T-cell (primary cell): Measurements from ENCODE around the gene ATP2C2. TPM values are rescaled to one million over a fixed set of nuclear protein-coding genes. Genes with fewer than 3 reads are reported as not detected.

Experiments
- ATAC-seq, 4 experiments: fragments of 200-7000 bp in 3 of 4; fragments of 150-1000 bp in 1 of 4; cut with Tn5 transposase; replicated peaks in 1 of 4; 1 replicate in 3 of 4; 2 replicates in 1 of 4; pipeline ENCODE4 v1.10.0; 2021; ENCODE audit warnings: moderate library complexity in 3 of 4, mild to moderate bottlenecking in 2 of 4, moderate number of reproducible peaks in 1 of 4
- CTCF ChIA-PET, 2 donors: fragments of 300-600 bp; sonication (Branson Sonifier 250); formaldehyde crosslinking; loops; one replicate each; lab custom pipeline; 2022; ENCODE audit warnings: antibody characterized with exemption in 2 of 2; lab: Charles Lee
- POLR2A ChIA-PET, 2 donors: fragments of 300-600 bp; sonication (Branson Sonifier 250); formaldehyde crosslinking; loops; one replicate each; lab custom pipeline; 2022; ENCODE audit warnings: antibody characterized with exemption in 2 of 2; lab: Charles Lee
- DNase-seq, 35 experiments: peaks; one replicate each; pipeline versions ENCODE4 v3.0.0 to v3.0.0-alpha.2; 2013 to 2023
- H3K27ac ChIP-seq: one replicate; pipeline ENCODE4 v1.5.1; 2013; ENCODE audit warnings: low read length
- H3K27me3 ChIP-seq, 2 experiments: replicated peaks in 1 of 2; 1 replicate in 1 of 2; 2 replicates in 1 of 2; pipeline versions ENCODE4 v1.6.1 to v1.7.0; 2013; ENCODE audit warnings: low read length in 1 of 2, mixed read lengths in 1 of 2; ENCODE audit not compliant: control insufficient read depth in 2 of 2, insufficient read depth in 2 of 2; ENCODE audit errors: extremely low read depth in 1 of 2
- H3K36me3 ChIP-seq, 2 donors: 1 replicate in 1 of 2; 2 replicates in 1 of 2; pipeline versions ENCODE4 v1.6.1 to v1.7.0; 2013; ENCODE audit warnings: low read length in 1 of 2; ENCODE audit not compliant: control insufficient read depth in 2 of 2, insufficient read depth in 1 of 2; ENCODE audit errors: extremely low read depth in 1 of 2
- H3K4me1 ChIP-seq, 2 experiments: 1 replicate in 1 of 2; 2 replicates in 1 of 2; pipeline versions ENCODE4 v1.6.1 to v1.7.0; 2013; ENCODE audit warnings: low read length in 2 of 2, mixed read lengths in 1 of 2; ENCODE audit not compliant: insufficient read depth in 2 of 2, control insufficient read depth in 1 of 2; ENCODE audit errors: extremely low read depth in 1 of 2
- H3K4me3 ChIP-seq, 2 donors: 1 replicate in 1 of 2; 2 replicates in 1 of 2; pipeline versions ENCODE4 v1.5.1 to v1.7.0; 2013; ENCODE audit warnings: mild to moderate bottlenecking in 2 of 2, low read length in 1 of 2, moderate library complexity in 1 of 2; ENCODE audit not compliant: control insufficient read depth in 1 of 2; ENCODE audit errors: extremely low read depth in 1 of 2
- H3K9me3 ChIP-seq: 2 replicates; pipeline ENCODE4 v1.7.0; 2013
- H3K27ac Mint-ChIP-seq, 2 donors: one replicate each; pipeline ENCODE4 v1.8.0; 2020 to 2021; ENCODE audit warnings: mild to moderate bottlenecking in 2 of 2, mixed read lengths in 2 of 2
- H3K27me3 Mint-ChIP-seq, 2 donors: one replicate each; pipeline ENCODE4 v1.8.0; 2021 to 2022; ENCODE audit warnings: mixed read lengths in 2 of 2
- H3K36me3 Mint-ChIP-seq: one replicate; pipeline ENCODE4 v1.8.0; 2021; ENCODE audit warnings: mixed read lengths
- H3K4me1 Mint-ChIP-seq, 3 donors: one replicate each; pipeline ENCODE4 v1.8.0; 2020 to 2022; ENCODE audit warnings: mixed read lengths in 3 of 3, mild to moderate bottlenecking in 1 of 3
- H3K4me3 Mint-ChIP-seq, 3 donors: one replicate each; pipeline ENCODE4 v1.8.0; 2020 to 2022; ENCODE audit warnings: mild to moderate bottlenecking in 3 of 3, mixed read lengths in 3 of 3, moderate library complexity in 3 of 3
- H3K9me3 Mint-ChIP-seq, 3 donors: one replicate each; pipeline ENCODE4 v1.8.0; 2020 to 2022; ENCODE audit warnings: mixed read lengths in 3 of 3
- WGBS: methylation state at CpG from one replicate; pipeline ENCODE4 v1.1.5; 2013; ENCODE audit warnings: missing lambda C conversion rate; ENCODE audit not compliant: insufficient coverage; 5-methylcytosine and 5-hydroxymethylcytosine counted together
- total RNA-seq, 35 experiments: library from RNA in 6 of 35; stranded (reverse) in 6 of 35; fragments of 120-200 nt in 1 of 35; gene quantifications; one replicate each; pipeline versions ENCODE4 v1.2.1 to v1.2.4 and lab custom pipeline; 2013 to 2026

ATP2C2 gene
- total RNA-seq, 5 donors from 2014 or later (not counting 1 experiment from before 2014, with no cell fraction given): not detected

GRCh38 chr16:84465154-84465553 lies 96.8 kb downstream of the ATP2C2 start:
- DNase-seq (no peak), ATAC-seq (no peak)
- Histone ChIP-seq H3K27me3 (no peaks in the 10 kb centered on the region), H3K4me1 (no peaks in the 10 kb centered on the region), H3K27ac (no peak overlapping the region), H3K4me3 (no peak overlapping the region), H3K36me3 (peaks cover 6 to 23% of the 10 kb centered on the region in 2 donors), H3K9me3 (peaks cover 5% of the 10 kb centered on the region)
- ChIA-PET CTCF (interaction anchor here in 1 of 2 donors (0.6 kb wide), 1 partner anchor 46 kb away, joined by 5 read pairs; no protein-coding TSS in a partner anchor), POLR2A (no interaction called here)
- Mint-ChIP-seq H3K27ac (no peak overlapping the region), H3K27me3 (no peaks in the 10 kb centered on the region), H3K9me3 (peaks cover 5 to 17% (median 7%) of the 10 kb centered on the region in 3 donors), H3K36me3 (peaks cover 52% of the 10 kb centered on the region), H3K4me3 (no peak overlapping the region), H3K4me1 (peaks cover 0 to 1% (median 0%) of the 10 kb centered on the region in 3 donors)
- 93% methylated on average over 6 of the region's 6 CpGs for WGBS

- WGBS: no CpG with 5 or more reads among the region's 4 CpGs
- no peak overlapping the region for H3K4me3 ChIP-seq
- Mint-ChIP-seq H3K9me3 (peaks cover 6 to 17% (median 7%) of the 10 kb centered on the region in 3 donors), H3K4me3 (no peak overlapping the region), H3K36me3 (peaks cover 46% of the 10 kb centered on the region), H3K27ac (no peak overlapping the region), H3K4me1 (peaks cover 0 to under 1% (median 0%) of the 10 kb centered on the region in 3 donors), H3K27me3 (no peaks in the 10 kb centered on the region)
- POLR2A ChIA-PET: no interaction called here
- CTCF ChIA-PET: no interaction called here
- no peaks in the 10 kb centered on the region for H3K4me1 ChIP-seq
- ATAC-seq: no peak
- no peak for DNase-seq
- H3K9me3 ChIP-seq: peaks cover 5% of the 10 kb centered on the region
- H3K27ac ChIP-seq: no peak overlapping the region
- H3K27me3 ChIP-seq: no peaks in the 10 kb centered on the region
- peaks cover 3 to 23% of the 10 kb centered on the region in 2 donors for H3K36me3 ChIP-seq
Measured at GRCh38 chr16:84466692-84467091, 98.4 kb downstream of the ATP2C2 start.

GRCh38 chr16:84467256-84467655 lies 98.9 kb downstream of the ATP2C2 start:
- POLR2A ChIA-PET: no interaction called here
- no peak for ATAC-seq

GRCh38 chr16:84467709-84468108 lies 99.4 kb downstream of the ATP2C2 start:
- Histone ChIP-seq H3K36me3 (peaks cover 0 to 23% of the 10 kb centered on the region in 2 donors), H3K4me1 (no peaks in the 10 kb centered on the region), H3K27me3 (no peaks in the 10 kb centered on the region), H3K27ac (no peak overlapping the region), H3K9me3 (peaks cover 5% of the 10 kb centered on the region), H3K4me3 (no peak overlapping the region)
- H3K4me3 Mint-ChIP-seq: no peak overlapping the region
- no peak for ATAC-seq
- no peaks in the 10 kb centered on the region for H3K27me3 Mint-ChIP-seq
- peaks cover 7 to 17% (median 10%) of the 10 kb centered on the region in 3 donors for H3K9me3 Mint-ChIP-seq
- H3K36me3 Mint-ChIP-seq: peaks cover 52% of the 10 kb centered on the region
- no peak overlapping the region for H3K27ac Mint-ChIP-seq
- CTCF ChIA-PET: no interaction called here
- H3K4me1 Mint-ChIP-seq: no peaks in the 10 kb centered on the region
- DNase-seq: no peak
- POLR2A ChIA-PET: no interaction called here

More at GRCh38 chr16:84467256-84467655, 98.9 kb downstream of the ATP2C2 start:
- Histone ChIP-seq H3K27ac (no peak overlapping the region), H3K9me3 (peaks cover 5% of the 10 kb centered on the region), H3K27me3 (no peaks in the 10 kb centered on the region), H3K4me1 (no peaks in the 10 kb centered on the region), H3K4me3 (no peak overlapping the region), H3K36me3 (peaks cover 0 to 23% of the 10 kb centered on the region in 2 donors)
- Mint-ChIP-seq H3K36me3 (peaks cover 50% of the 10 kb centered on the region), H3K9me3 (peaks cover 7 to 17% (median 10%) of the 10 kb centered on the region in 3 donors), H3K4me1 (no peaks in the 10 kb centered on the region), H3K4me3 (no peak overlapping the region), H3K27me3 (no peaks in the 10 kb centered on the region), H3K27ac (no peak overlapping the region)
- DNase-seq: peak in 1 of 35 experiments; percentile 10
- WGBS: 83% methylated on average over 1 of the region's 1 CpG
- CTCF ChIA-PET: no interaction called here

- no peak overlapping the region for H3K27ac ChIP-seq
- no peaks in the 10 kb centered on the region for H3K27me3 ChIP-seq
- no peak for ATAC-seq
- no peak overlapping the region for H3K4me3 Mint-ChIP-seq
- H3K9me3 ChIP-seq: peaks cover 5% of the 10 kb centered on the region
- no peak overlapping the region for H3K27ac Mint-ChIP-seq
- peaks cover 3 to 10% (median 8%) of the 10 kb centered on the region in 3 donors for H3K4me1 Mint-ChIP-seq
- peaks cover 54% of the 10 kb centered on the region for H3K36me3 Mint-ChIP-seq
- peaks cover 5 to 18% (median 10%) of the 10 kb centered on the region in 3 donors for H3K9me3 Mint-ChIP-seq
- POLR2A ChIA-PET: no interaction called here
- no peaks in the 10 kb centered on the region for H3K4me1 ChIP-seq
- CTCF ChIA-PET: no interaction called here
- H3K27me3 Mint-ChIP-seq: no peaks in the 10 kb centered on the region
- H3K4me3 ChIP-seq: no peak overlapping the region
- DNase-seq: peak in 1 of 35 experiments; percentile 3
- peaks cover 0 to 11% of the 10 kb centered on the region in 2 donors for H3K36me3 ChIP-seq
- WGBS: 95% methylated on average over 2 of the region's 7 CpGs
Measured at GRCh38 chr16:84471316-84471715, 103.0 kb downstream of the ATP2C2 start.

DNA sequence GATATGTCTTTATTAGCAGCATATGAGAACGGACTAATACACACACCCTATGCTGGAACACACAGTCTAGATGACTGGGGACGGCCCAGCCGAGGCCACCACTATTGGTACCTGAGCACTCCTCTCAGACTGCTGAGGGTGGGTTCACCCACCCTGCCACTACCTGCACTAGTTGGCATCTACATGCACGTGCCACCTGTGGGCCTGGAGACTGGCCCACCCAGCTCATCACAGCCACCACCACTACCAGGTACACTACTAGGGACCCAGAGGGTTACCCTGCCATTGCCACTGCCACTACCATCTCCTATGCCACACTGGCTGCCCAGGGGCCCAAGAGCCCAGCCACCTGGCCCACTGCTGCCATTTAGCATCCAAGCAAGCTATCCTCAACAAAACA lies 103.6 kb downstream of the ATP2C2 start:
- peaks cover 5% of the 10 kb centered on the region for H3K9me3 ChIP-seq
- Mint-ChIP-seq H3K9me3 (peaks cover 0 to 13% (median 10%) of the 10 kb centered on the region in 3 donors), H3K36me3 (peaks cover 52% of the 10 kb centered on the region), H3K27me3 (no peaks in the 10 kb centered on the region), H3K4me3 (no peak overlapping the region), H3K27ac (no peak overlapping the region), H3K4me1 (peaks cover 3 to 10% (median 8%) of the 10 kb centered on the region in 3 donors)
- no peak overlapping the region for H3K4me3 ChIP-seq
- no peak overlapping the region for H3K27ac ChIP-seq
- peaks cover 0 to 11% of the 10 kb centered on the region in 2 donors for H3K36me3 ChIP-seq
- ChIA-PET POLR2A (interaction anchor here in 1 of 2 donors (0.6 kb wide), 1 partner anchor 11 kb away, joined by 3 read pairs; no protein-coding TSS in a partner anchor), CTCF (no interaction called here)
- 100% methylated on average over 4 of the region's 4 CpGs for WGBS
- peak in 1 of 35 experiments; percentile 9 for DNase-seq
- ATAC-seq: no peak
- no peaks in the 10 kb centered on the region for H3K4me1 ChIP-seq
- H3K27me3 ChIP-seq: no peaks in the 10 kb centered on the region
